ENCODE results near the gene ST8SIA4.

Gene ST8SIA4

GRCh38 chr5:100777680-100778300 is 125.3 kb downstream of the ST8SIA4 start:
- Histone ChIP-seq H3K4me2 (ENCODE audit: low read length) (peak overlapping the region; percentile 47), H3K9me3 (ENCODE audit: low read length) (no peaks in the 10 kb centered on the region), H4K20me1 (ENCODE audit: insufficient read depth, low read length) (no peaks in the 10 kb centered on the region), H3K27ac (ENCODE audit: low read depth, low read length, poor library complexity, severe bottlenecking) (peak overlapping the region; percentile 76), H3K27me3 (ENCODE audit: insufficient read depth, low read length) (no peaks in the 10 kb centered on the region), H3F3A (ENCODE audit: insufficient read depth, low read length) (no peaks in the 10 kb centered on the region), H3K4me3 (ENCODE audit: low read depth, low read length, poor library complexity, severe bottlenecking) (peak overlapping the region; percentile 11), H3K4me1 (ENCODE audit: insufficient read depth, low read length, severe bottlenecking) (peaks cover 59% of the 10 kb centered on the region), H3K36me3 (ENCODE audit: insufficient read depth, low read length) (no peaks in the 10 kb centered on the region), H3K79me2 (ENCODE audit: insufficient read depth, low read length) (no peaks in the 10 kb centered on the region), H3K9ac (ENCODE audit: low read length) (peak overlapping the region; percentile 2; the same call in 1 of the 2 replicates), H3K9me2 (ENCODE audit: low read depth, low read length) (no peaks in the 10 kb centered on the region), H2AFZ (ENCODE audit: low read length) (no peak overlapping the region)
- TF ChIP-seq CTCF (IDR thresholded peaks at IDR 0.05; ENCODE audit: low read length) (no peak), EZH2 (IDR thresholded peaks at IDR 0.05; ENCODE audit: borderline replicate concordance, low read length) (no peak)

GRCh38 chr5:100775533-100775855 is 127.6 kb downstream of the ST8SIA4 start:
- Histone ChIP-seq H3K36me3 (ENCODE audit: insufficient read depth, low read length) (no peaks in the 10 kb centered on the region), H3F3A (ENCODE audit: insufficient read depth, low read length) (no peaks in the 10 kb centered on the region), H3K9ac (ENCODE audit: low read length) (peak overlapping the region; percentile 39), H3K27ac (ENCODE audit: low read depth, low read length, poor library complexity, severe bottlenecking) (peak overlapping the region; percentile 76), H3K9me2 (ENCODE audit: low read depth, low read length) (no peaks in the 10 kb centered on the region), H3K4me3 (ENCODE audit: low read depth, low read length, poor library complexity, severe bottlenecking) (no peak overlapping the region), H3K4me1 (ENCODE audit: insufficient read depth, low read length, severe bottlenecking) (peaks cover 55% of the 10 kb centered on the region), H3K9me3 (ENCODE audit: low read length) (no peaks in the 10 kb centered on the region), H3K4me2 (ENCODE audit: low read length) (peak overlapping the region; percentile 57; the same call in 1 of the 2 replicates), H3K79me2 (ENCODE audit: insufficient read depth, low read length) (no peaks in the 10 kb centered on the region), H3K27me3 (ENCODE audit: insufficient read depth, low read length) (no peaks in the 10 kb centered on the region), H2AFZ (ENCODE audit: low read length) (peak overlapping the region; percentile 91; the same call in 1 of the 2 replicates), H4K20me1 (ENCODE audit: insufficient read depth, low read length) (no peaks in the 10 kb centered on the region)
- TF ChIP-seq EZH2 (IDR thresholded peaks at IDR 0.05; ENCODE audit: borderline replicate concordance, low read length) (no peak), CTCF (IDR thresholded peaks at IDR 0.05; ENCODE audit: low read length) (no peak)

GRCh38 chr5:100772548-100772947 is 130.5 kb downstream of the ST8SIA4 start:
- H3K79me2 ChIP-seq (ENCODE audit: insufficient read depth, low read length), result no peaks in the 10 kb centered on the region
- H3K27me3 ChIP-seq (ENCODE audit: insufficient read depth, low read length), result no peaks in the 10 kb centered on the region
- no peaks in the 10 kb centered on the region for H3K36me3 ChIP-seq (ENCODE audit: insufficient read depth, low read length)
- H3K4me3 ChIP-seq (ENCODE audit: low read depth, low read length, poor library complexity, severe bottlenecking), result no peak overlapping the region
- no peaks in the 10 kb centered on the region for H3F3A ChIP-seq (ENCODE audit: insufficient read depth, low read length)
- H3K9me2 ChIP-seq (ENCODE audit: low read depth, low read length), result no peaks in the 10 kb centered on the region
- no peak overlapping the region for H3K9ac ChIP-seq (ENCODE audit: low read length)
- TF ChIP-seq EZH2 (IDR thresholded peaks at IDR 0.05; ENCODE audit: borderline replicate concordance, low read length) (no peak), CTCF (IDR thresholded peaks at IDR 0.05; ENCODE audit: low read length) (no peak)
- no peaks in the 10 kb centered on the region for H3K9me3 ChIP-seq (ENCODE audit: low read length)
- H3K4me1 ChIP-seq (ENCODE audit: insufficient read depth, low read length, severe bottlenecking), result peaks cover 28% of the 10 kb centered on the region
- no peaks in the 10 kb centered on the region for H4K20me1 ChIP-seq (ENCODE audit: insufficient read depth, low read length)
- H3K27ac ChIP-seq (ENCODE audit: low read depth, low read length, poor library complexity, severe bottlenecking), result no peak overlapping the region
- no peak overlapping the region for H3K4me2 ChIP-seq (ENCODE audit: low read length)
- H2AFZ ChIP-seq (ENCODE audit: low read length), result no peak overlapping the region

Measured in OCI-LY1 (cell line).